ENCODE results near the gene PDXP. TPM values are rescaled to one million over a fixed set of nuclear protein-coding genes. Genes with fewer than 3 reads are reported as not detected.

PDXP gene
- total and polyA plus RNA-seq, 9 of the 15 experiments (the other 6 are each of a cell fraction or from before 2014, with no cell fraction given): 7.9 to 54.2 (median 38.8) TPM

- TF ChIP-seq KLF1 (tag; IDR thresholded peaks at IDR 0.05) (peak; percentile 84), HDAC1 (IDR thresholded peaks at IDR 0.05) (peak in 1 of 2 experiments; percentile 49; a peak in 2 of 4 replicates), RAD21 (CRISPR knock-in tag; conservative IDR thresholded peaks at IDR 0.05 in 1 of 2, IDR thresholded peaks at IDR 0.05 in 1 of 2) (peak in 1 of 2 experiments; percentile 28; a peak in 1 of 4 replicates), RAD51 (IDR thresholded peaks at IDR 0.05; ENCODE audit: borderline replicate concordance, low read depth) (no peak), PML (IDR thresholded peaks at IDR 0.05; ENCODE audit: low read length) (no peak), BRCA1 (IDR thresholded peaks at IDR 0.05) (no peak), BRCA1 (CRISPR knock-in tag; IDR thresholded peaks at IDR 0.05) (no peak), ADNP (tag; IDR thresholded peaks at IDR 0.05) (peak; percentile 84), CTCF (IDR thresholded peaks at IDR 0.05 in 2 of 3, conservative IDR thresholded peaks at IDR 0.05 in 1 of 3; ENCODE audit: insufficient read depth in 2 of 3, low read depth in 1 of 3, low read length in 3 of 3) (peak in 1 of 3 experiments; percentile 29; a peak in 1 of 6 replicates), TFAP4 (CRISPR knock-in tag; IDR thresholded peaks at IDR 0.05; ENCODE audit: borderline replicate concordance) (peak; percentile 65), ZFX (CRISPR knock-in tag; IDR thresholded peaks at IDR 0.05) (peak; percentile 88), JUND (IDR thresholded peaks at IDR 0.05; ENCODE audit: borderline replicate concordance, low read depth, low read length) (peak; percentile 41), JUND (tag; IDR thresholded peaks at IDR 0.05; ENCODE audit: borderline replicate concordance, low read depth, low read length) (no peak; the same call in 2 of the 3 replicates), KDM5B (IDR thresholded peaks at IDR 0.05; ENCODE audit: insufficient replicate concordance, low read depth, low read length) (peak; percentile 83), SMAD4 (CRISPR knock-in tag; conservative IDR thresholded peaks at IDR 0.05) (peak; percentile 17), EP400 (IDR thresholded peaks at IDR 0.05) (peak; percentile 56; the same call in 1 of the 2 replicates), SMAD2 (IDR thresholded peaks at IDR 0.05; ENCODE audit: low read depth, low read length) (no peak), ZBTB33 (CRISPR knock-in tag; IDR thresholded peaks at IDR 0.05) (no peak), NBN (IDR thresholded peaks at IDR 0.05; ENCODE audit: low read depth) (0 out of 2 replicates have a peak, but pooled peaks have one; percentile 19), ELF1 (tag; IDR thresholded peaks at IDR 0.05) (peak; percentile 84), ZFP36 (IDR thresholded peaks at IDR 0.05; ENCODE audit: low read depth, low read length, partially characterized antibody) (peak; percentile 4), BRD4 (IDR thresholded peaks at IDR 0.05) (no peak), PRMT5 (CRISPR knock-in tag; IDR thresholded peaks at IDR 0.05) (no peak), NFIC (IDR thresholded peaks at IDR 0.05) (peak; percentile 90)
These were observed 16.7 kb downstream of the PDXP start, which contains the start of gene LGALS1 (continued) for GRCh38 chr22:37674951-37675929.
